Kidney tubule cell (primary cell): ENCODE results near the gene TMEM231.
"Not testable (repeated sequence)": the region's sequence is repeated elsewhere in the genome, so short reads cannot be mapped to it uniquely, and the experiment has no call there.

Experiments used
- DNase-seq: peaks from one replicate; pipeline ENCODE4 v3.0.0-alpha.2; 2018; ENCODE audit warnings: low spot score

TMEM231 gene

DNA sequence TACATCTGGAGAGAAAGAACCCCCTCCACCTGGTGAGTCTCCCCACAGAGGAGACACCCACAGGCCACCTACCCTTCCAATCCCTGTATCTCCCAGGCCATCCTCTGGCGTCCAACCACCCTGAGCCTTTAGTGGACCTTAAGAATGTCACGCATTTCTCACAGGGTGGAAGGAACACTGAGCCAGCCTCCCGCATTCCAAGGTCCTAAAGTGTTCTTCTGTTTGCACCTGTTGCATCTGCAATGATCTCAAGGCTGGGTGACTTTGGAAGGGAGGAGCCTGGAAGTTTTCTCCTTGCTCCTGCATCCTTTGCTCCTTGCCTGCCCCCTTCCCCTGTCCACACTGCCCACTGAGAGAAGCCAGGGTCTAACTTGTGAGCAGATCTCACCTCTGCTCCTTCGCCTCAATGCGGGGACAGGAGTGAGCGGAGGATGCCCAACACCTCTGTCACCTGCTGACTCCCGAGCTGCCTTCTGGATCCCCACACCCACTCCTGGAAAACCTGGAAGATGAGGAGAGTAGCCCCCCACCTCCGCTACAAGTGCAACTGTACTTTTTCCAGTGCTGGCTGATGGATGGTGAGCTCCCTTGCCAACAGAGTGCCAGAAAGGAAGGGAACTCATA is 23.8 kb downstream of the TMEM231 start:
- no peak for DNase-seq

- no peak for DNase-seq
Measured at GRCh38 chr16:75529959-75530358, 26.1 kb downstream of the TMEM231 start.

DNA sequence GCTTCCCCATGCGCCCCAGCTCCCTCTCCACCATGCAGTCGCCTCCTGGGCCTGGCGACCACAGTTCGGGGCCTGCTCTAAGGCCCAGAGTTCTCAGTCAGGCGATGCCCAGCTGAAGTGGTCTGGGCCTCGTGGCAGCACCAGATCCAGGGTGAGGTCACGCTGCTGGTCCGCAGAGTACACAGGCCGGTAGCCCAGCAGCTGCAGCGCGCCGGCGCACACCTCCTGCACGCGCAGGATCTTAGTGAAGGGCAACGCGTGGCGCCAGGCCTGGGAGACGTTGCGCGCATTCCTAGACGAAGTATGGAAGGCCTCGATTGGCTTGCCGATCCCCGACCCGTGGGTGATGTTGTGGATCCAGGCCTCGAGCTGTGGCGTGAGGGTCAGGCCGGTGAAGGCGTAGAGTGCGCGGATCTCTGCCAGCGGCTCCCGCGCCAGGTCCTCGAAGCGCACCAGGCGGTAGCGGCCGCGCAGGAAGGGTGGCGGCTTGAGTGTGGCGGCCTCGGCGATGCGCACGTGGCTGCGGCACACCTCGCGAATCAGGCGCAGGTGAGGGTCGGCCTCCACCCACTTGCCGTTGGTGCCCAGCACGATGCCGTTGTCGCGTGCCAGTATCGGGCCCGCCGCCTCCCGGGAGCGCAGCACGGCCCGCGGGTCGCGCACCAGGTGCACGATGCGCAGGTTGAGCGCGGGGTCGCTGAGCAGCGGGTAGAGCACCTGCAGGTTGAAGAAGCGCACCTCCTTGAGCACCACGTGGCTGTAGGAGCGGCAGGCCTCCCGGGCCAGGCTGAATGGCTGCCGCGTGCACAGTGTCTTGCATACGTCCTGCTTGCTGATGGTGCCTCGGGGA is 26.8 kb downstream of the TMEM231 start:
- no peak for DNase-seq

GRCh38 chr16:75527825-75528299 is 28.2 kb downstream of the TMEM231 start:
- DNase-seq: no peak

GRCh38 chr16:75526032-75526790 is 29.8 kb downstream of the TMEM231 start:
- DNase-seq: no peak

- DNase-seq: no peak
Measured at GRCh38 chr16:75519175-75519574, 36.9 kb downstream of the TMEM231 start.

DNA sequence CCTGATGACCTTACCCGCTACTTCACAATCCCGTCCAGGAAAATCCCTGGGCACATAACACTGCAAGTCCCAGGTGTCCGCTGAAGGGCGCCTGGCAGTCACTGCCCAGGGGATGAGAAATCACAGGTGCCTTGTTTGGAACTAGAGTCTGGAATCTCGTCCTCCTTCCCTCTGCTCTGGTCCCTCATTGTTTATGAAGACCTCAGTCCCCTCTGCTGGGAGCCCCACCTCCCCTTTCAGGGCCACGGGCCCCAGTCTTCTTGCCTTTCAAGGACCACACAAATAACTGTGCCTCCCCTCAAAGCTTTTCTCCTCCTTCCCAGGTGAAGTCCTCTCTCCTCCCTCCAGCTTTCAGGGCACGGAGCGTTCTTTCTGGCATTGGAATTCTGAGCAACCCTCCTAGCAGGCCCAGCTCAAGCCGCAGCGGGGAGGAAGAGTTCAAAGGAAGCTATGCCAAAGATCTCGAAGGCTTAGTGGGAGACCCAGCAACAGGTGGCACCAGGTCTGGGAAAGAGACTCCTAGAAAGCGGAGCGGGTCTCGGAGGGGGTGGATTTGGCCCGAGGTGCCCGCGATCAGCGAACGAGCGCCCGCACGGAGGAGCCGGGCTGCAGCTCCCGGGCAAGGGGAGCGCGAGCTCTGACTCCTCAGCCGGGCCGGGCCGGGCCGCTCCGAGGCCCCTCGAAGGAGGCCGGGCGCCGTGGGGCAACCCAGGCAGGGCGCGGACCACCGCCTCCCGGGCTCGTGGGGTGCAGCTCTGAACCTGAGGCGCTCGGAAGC is 39.7 kb downstream of the TMEM231 start:
- DNase-seq: peak; percentile 46

GRCh38 chr16:75514296-75514695 is 41.8 kb downstream of the TMEM231 start:
- DNase-seq: no peak

DNA sequence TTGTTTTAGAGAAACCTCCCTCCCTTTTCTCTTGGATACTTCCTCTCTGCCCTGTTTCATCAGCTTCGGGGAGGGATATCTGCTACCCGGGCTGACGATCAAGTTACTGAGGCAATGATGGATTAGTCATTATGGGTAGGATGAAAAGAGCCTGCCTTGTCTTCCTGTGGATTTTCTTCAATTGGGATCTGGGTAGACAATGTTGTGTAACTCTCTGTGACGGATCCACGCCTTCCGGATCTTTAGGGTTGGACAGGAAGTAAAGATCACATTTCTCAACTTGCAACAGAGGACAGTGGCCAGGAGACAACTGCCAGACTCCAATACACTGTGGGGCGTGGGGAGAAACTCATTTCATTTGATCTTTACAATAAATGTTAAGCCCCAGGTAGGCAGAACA is 49.5 kb downstream of the TMEM231 start:
- DNase-seq: peak; percentile 75

GRCh38 chr16:75506107-75506506 is 49.9 kb downstream of the TMEM231 start:
- no peak for DNase-seq

DNA sequence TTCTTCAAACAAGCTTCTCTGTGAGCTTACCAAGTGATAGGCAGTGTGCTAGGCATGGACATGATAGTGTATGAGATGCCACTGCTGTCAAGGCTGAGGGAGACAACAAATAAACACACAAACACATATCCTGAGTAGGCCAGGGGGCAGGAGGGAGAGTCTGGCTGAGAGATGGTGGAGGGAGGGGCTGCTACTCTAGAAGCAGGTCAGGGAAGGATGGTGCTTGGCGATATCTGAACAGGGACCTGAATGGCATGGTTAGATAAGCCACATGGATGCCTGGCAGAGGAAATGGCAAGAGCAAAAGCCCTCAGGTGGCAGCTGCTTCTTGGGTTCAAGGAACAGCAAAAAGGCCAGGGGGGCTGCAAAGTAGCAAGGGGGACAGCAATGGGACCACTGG is 52.3 kb downstream of the TMEM231 start:
- DNase-seq: no peak

DNA sequence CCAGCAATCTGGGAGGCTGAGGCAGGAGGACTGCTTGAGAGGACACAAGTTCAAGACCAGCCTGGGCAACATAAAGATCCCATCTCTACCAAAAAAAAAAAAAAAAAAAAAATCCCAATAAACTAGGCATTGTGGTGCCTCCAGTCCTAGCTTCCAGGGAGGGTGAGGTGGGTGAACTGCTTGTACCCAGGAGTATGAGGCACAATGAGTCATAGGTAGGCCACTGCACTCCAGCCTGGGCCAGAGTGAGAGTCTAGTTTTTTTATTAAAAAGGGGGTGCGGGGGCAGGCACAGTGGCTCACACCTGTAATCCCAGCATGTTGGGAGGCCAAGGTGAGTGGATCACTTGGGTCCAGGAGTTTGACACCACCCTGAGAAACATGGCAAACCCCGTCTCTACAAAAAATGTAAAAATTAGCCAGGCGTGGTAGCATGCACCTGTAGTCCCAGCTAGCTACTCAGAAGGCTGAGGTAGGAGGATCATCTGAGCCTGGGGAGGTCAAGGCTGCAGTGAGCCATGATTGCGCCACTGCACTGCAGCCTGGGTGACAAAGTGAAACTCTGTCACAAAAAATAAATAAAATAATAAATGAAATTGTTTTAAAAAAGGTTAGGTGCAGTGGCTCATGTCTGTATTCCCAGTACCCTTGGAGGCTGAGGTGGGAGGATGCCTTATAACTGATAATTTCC is 53.0 kb downstream of the TMEM231 start:
- peak; percentile 66 for DNase-seq

GRCh38 chr16:75501820-75502219 is 54.2 kb downstream of the TMEM231 start:
- not testable (repeated sequence) for DNase-seq

- no peak for DNase-seq
Measured at GRCh38 chr16:75501359-75501758, 54.7 kb downstream of the TMEM231 start.

GRCh38 chr16:75498605-75499322 is 57.3 kb downstream of the TMEM231 start:
- DNase-seq: peak; percentile 71

DNA sequence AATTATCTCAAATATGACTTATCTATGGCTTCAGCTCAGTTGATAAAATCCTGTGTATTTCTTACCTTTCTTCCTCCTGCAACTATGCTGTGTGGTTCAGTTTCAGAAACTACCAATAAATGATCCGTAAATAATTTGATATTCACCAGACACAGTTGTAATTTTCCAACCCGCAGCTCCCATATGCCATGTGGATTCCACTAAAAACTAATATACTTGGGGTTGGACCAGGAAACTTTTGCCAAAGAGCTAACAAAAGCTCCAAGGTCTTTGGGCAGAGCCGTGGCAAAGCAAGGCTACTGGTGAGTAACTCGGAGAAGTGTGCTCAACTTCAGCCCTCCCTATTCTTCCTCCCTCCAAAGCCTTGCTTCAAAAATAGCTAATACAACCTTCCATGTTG is 58.5 kb downstream of the TMEM231 start:
- no peak for DNase-seq

DNA sequence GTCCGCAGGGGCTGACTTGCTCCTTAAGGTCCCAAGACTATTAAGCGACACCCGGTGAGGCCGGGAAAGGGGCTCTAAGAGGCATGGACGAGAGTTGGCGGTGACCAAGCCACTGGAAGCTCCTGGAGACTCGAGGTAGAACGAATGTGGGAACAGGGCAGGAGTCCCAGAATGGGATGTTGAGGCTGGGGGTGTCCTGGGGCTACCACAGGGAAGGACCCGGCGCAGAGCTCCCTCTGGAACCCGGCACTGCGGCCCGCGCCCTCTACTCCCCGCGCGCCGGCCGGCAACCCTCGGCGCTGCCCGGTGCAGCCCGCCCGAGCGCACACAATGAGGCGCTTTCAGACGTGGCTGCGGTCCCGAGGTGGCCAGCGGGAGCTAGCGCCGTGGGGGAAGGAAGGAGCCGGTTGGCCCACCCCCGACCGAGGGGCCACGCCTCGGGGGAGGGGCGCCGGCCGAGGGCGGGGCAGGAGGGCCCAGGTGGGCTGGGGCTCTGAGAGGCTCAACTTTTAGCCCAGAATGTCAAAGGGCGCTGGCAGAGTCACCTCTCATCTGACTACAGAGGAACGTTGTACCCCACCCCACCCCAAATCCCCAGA is 60.9 kb downstream of the TMEM231 start, which contains the start of gene CHST6:
TSS of gene CHST6 (minus strand) at position 366 of the 599 bp plus-strand sequence. CDS start 15,613 bp downstream, outside the sequence.
- no peak for DNase-seq

GRCh38 chr16:75494661-75495075 is 61.4 kb downstream of the TMEM231 start:
- no peak for DNase-seq

- no peak for DNase-seq
Measured at GRCh38 chr16:75494184-75494583, 61.9 kb downstream of the TMEM231 start.

- peak; percentile 52 for DNase-seq
Measured at GRCh38 chr16:75491876-75492275, 64.2 kb downstream of the TMEM231 start.
